ENCODE results near the gene WDSUB1. TPM values are rescaled to one million over a fixed set of nuclear protein-coding genes. Genes with fewer than 3 reads are reported as not detected.

WDSUB1 gene
- total and polyA plus RNA-seq, 2 donors: 5.4 to 17.0 TPM

- Histone ChIP-seq H3K27ac (ENCODE audit: low read depth in 1 of 2, low read length in 1 of 2) (no peak overlapping the region), H3K4me1 (ENCODE audit: control insufficient read depth in 2 of 2, insufficient read depth in 2 of 2, low read length in 2 of 2) (no peaks in the 10 kb centered on the region), H3K36me3 (ENCODE audit: control insufficient read depth in 2 of 2, insufficient read depth in 2 of 2, low read length in 1 of 2) (peaks cover 22 to 25% of the 10 kb centered on the region in 2 donors)
Measured at GRCh38 chr2:159229476-159230144, 56.9 kb downstream of the WDSUB1 start.

GRCh38 chr2:159228081-159228581 lies 58.4 kb downstream of the WDSUB1 start:
- peaks cover 0 to 3% of the 10 kb centered on the region in 2 donors for H3K4me1 ChIP-seq (ENCODE audit: control insufficient read depth in 2 of 2, insufficient read depth in 2 of 2, low read length in 2 of 2)
- no peak overlapping the region for H3K27ac ChIP-seq (ENCODE audit: low read depth in 1 of 2, low read length in 1 of 2)
- 98% methylated on average over 14 of the region's 14 CpGs for WGBS
- H3K9me3 ChIP-seq (ENCODE audit: control insufficient read depth in 2 of 2, insufficient read depth in 1 of 2, low read length in 1 of 2): no peaks in the 10 kb centered on the region
- DNase-seq (ENCODE audit: low read depth in 6 of 9, low spot score in 9 of 9): no peak
- no peak overlapping the region for H3K4me3 ChIP-seq (ENCODE audit: low read length in 2 of 2)
- no peaks in the 10 kb centered on the region for H3K27me3 ChIP-seq (ENCODE audit: control insufficient read depth in 2 of 2, insufficient read depth in 1 of 2, low read length in 1 of 2)
- peaks cover 19 to 32% of the 10 kb centered on the region in 2 donors for H3K36me3 ChIP-seq (ENCODE audit: control insufficient read depth in 2 of 2, insufficient read depth in 2 of 2, low read length in 1 of 2)

More at GRCh38 chr2:159229476-159230144, 56.9 kb downstream of the WDSUB1 start:
- DNase-seq (ENCODE audit: low read depth in 6 of 9, low spot score in 9 of 9): no peak
- Histone ChIP-seq H3K27me3 (ENCODE audit: control insufficient read depth in 2 of 2, insufficient read depth in 1 of 2, low read length in 1 of 2) (no peaks in the 10 kb centered on the region), H3K9me3 (ENCODE audit: control insufficient read depth in 2 of 2, insufficient read depth in 1 of 2, low read length in 1 of 2) (no peaks in the 10 kb centered on the region), H3K4me3 (ENCODE audit: low read length in 2 of 2) (no peak overlapping the region)
- WGBS: 98% methylated on average over 15 of the region's 15 CpGs

- no peaks in the 10 kb centered on the region for H3K9me3 ChIP-seq (ENCODE audit: control insufficient read depth in 2 of 2, insufficient read depth in 1 of 2, low read length in 1 of 2)
- no peak overlapping the region for H3K4me3 ChIP-seq (ENCODE audit: low read length in 2 of 2)
- H3K4me1 ChIP-seq (ENCODE audit: control insufficient read depth in 2 of 2, insufficient read depth in 2 of 2, low read length in 2 of 2): peaks cover 0 to 3% of the 10 kb centered on the region in 2 donors
- no peaks in the 10 kb centered on the region for H3K27me3 ChIP-seq (ENCODE audit: control insufficient read depth in 2 of 2, insufficient read depth in 1 of 2, low read length in 1 of 2)
- DNase-seq (ENCODE audit: low read depth in 6 of 9, low spot score in 9 of 9): no peak
- H3K36me3 ChIP-seq (ENCODE audit: control insufficient read depth in 2 of 2, insufficient read depth in 2 of 2, low read length in 1 of 2): peaks cover 19 to 32% of the 10 kb centered on the region in 2 donors
- no peak overlapping the region for H3K27ac ChIP-seq (ENCODE audit: low read depth in 1 of 2, low read length in 1 of 2)
- WGBS: 61% methylated on average over 3 of the region's 3 CpGs
Measured at GRCh38 chr2:159227467-159227866, 59.0 kb downstream of the WDSUB1 start.

- no peak for DNase-seq (ENCODE audit: low read depth in 6 of 9, low spot score in 9 of 9)
- no peak overlapping the region for H3K4me3 ChIP-seq (ENCODE audit: low read length in 2 of 2)
- H3K27ac ChIP-seq (ENCODE audit: low read depth in 1 of 2, low read length in 1 of 2): no peak overlapping the region
- peaks cover 19 to 32% of the 10 kb centered on the region in 2 donors for H3K36me3 ChIP-seq (ENCODE audit: control insufficient read depth in 2 of 2, insufficient read depth in 2 of 2, low read length in 1 of 2)
- no peaks in the 10 kb centered on the region for H3K9me3 ChIP-seq (ENCODE audit: control insufficient read depth in 2 of 2, insufficient read depth in 1 of 2, low read length in 1 of 2)
- H3K4me1 ChIP-seq (ENCODE audit: control insufficient read depth in 2 of 2, insufficient read depth in 2 of 2, low read length in 2 of 2): peaks cover 0 to 3% of the 10 kb centered on the region in 2 donors
- no peaks in the 10 kb centered on the region for H3K27me3 ChIP-seq (ENCODE audit: control insufficient read depth in 2 of 2, insufficient read depth in 1 of 2, low read length in 1 of 2)
Measured at GRCh38 chr2:159226608-159227385, 59.7 kb downstream of the WDSUB1 start.

- Histone ChIP-seq H3K36me3 (ENCODE audit: control insufficient read depth in 2 of 2, insufficient read depth in 2 of 2, low read length in 1 of 2) (peaks cover 19 to 32% of the 10 kb centered on the region in 2 donors), H3K9me3 (ENCODE audit: control insufficient read depth in 2 of 2, insufficient read depth in 1 of 2, low read length in 1 of 2) (no peaks in the 10 kb centered on the region), H3K4me3 (ENCODE audit: low read length in 2 of 2) (no peak overlapping the region), H3K4me1 (ENCODE audit: control insufficient read depth in 2 of 2, insufficient read depth in 2 of 2, low read length in 2 of 2) (peaks cover 0 to 3% of the 10 kb centered on the region in 2 donors), H3K27me3 (ENCODE audit: control insufficient read depth in 2 of 2, insufficient read depth in 1 of 2, low read length in 1 of 2) (no peaks in the 10 kb centered on the region), H3K27ac (ENCODE audit: low read depth in 1 of 2, low read length in 1 of 2) (no peak overlapping the region)
- DNase-seq (ENCODE audit: low read depth in 6 of 9, low spot score in 9 of 9): no peak
- WGBS: 73% methylated on average over 5 of the region's 5 CpGs
Measured at GRCh38 chr2:159226059-159226461, 60.4 kb downstream of the WDSUB1 start.

- no peak overlapping the region for H3K27ac ChIP-seq (ENCODE audit: low read depth in 1 of 2, low read length in 1 of 2)
Measured at GRCh38 chr2:159225025-159226016, 61.2 kb downstream of the WDSUB1 start.

GRCh38 chr2:159224061-159224813 lies 62.3 kb downstream of the WDSUB1 start:
- no peak overlapping the region for H3K27ac ChIP-seq (ENCODE audit: low read depth in 1 of 2, low read length in 1 of 2)
- WGBS: 97% methylated on average over 17 of the region's 17 CpGs
- peaks cover 0 to 3% of the 10 kb centered on the region in 2 donors for H3K4me1 ChIP-seq (ENCODE audit: control insufficient read depth in 2 of 2, insufficient read depth in 2 of 2, low read length in 2 of 2)
- H3K4me3 ChIP-seq (ENCODE audit: low read length in 2 of 2): no peak overlapping the region
- H3K9me3 ChIP-seq (ENCODE audit: control insufficient read depth in 2 of 2, insufficient read depth in 1 of 2, low read length in 1 of 2): no peaks in the 10 kb centered on the region
- DNase-seq (ENCODE audit: low read depth in 6 of 9, low spot score in 9 of 9): no peak
- H3K27me3 ChIP-seq (ENCODE audit: control insufficient read depth in 2 of 2, insufficient read depth in 1 of 2, low read length in 1 of 2): no peaks in the 10 kb centered on the region
- H3K36me3 ChIP-seq (ENCODE audit: control insufficient read depth in 2 of 2, insufficient read depth in 2 of 2, low read length in 1 of 2): peaks cover 4 to 22% of the 10 kb centered on the region in 2 donors

More at GRCh38 chr2:159225025-159226016, 61.2 kb downstream of the WDSUB1 start:
- Histone ChIP-seq H3K9me3 (ENCODE audit: control insufficient read depth in 2 of 2, insufficient read depth in 1 of 2, low read length in 1 of 2) (no peaks in the 10 kb centered on the region), H3K4me1 (ENCODE audit: control insufficient read depth in 2 of 2, insufficient read depth in 2 of 2, low read length in 2 of 2) (peaks cover 0 to 3% of the 10 kb centered on the region in 2 donors), H3K36me3 (ENCODE audit: control insufficient read depth in 2 of 2, insufficient read depth in 2 of 2, low read length in 1 of 2) (peaks cover 14 to 29% of the 10 kb centered on the region in 2 donors), H3K27me3 (ENCODE audit: control insufficient read depth in 2 of 2, insufficient read depth in 1 of 2, low read length in 1 of 2) (no peaks in the 10 kb centered on the region), H3K4me3 (ENCODE audit: low read length in 2 of 2) (no peak overlapping the region)
- 97% methylated on average over 26 of the region's 26 CpGs for WGBS
- no peak for DNase-seq (ENCODE audit: low read depth in 6 of 9, low spot score in 9 of 9)

- H3K9me3 ChIP-seq (ENCODE audit: control insufficient read depth in 2 of 2, insufficient read depth in 1 of 2, low read length in 1 of 2): peaks cover 0 to 9% of the 10 kb centered on the region in 2 donors
- H3K27me3 ChIP-seq (ENCODE audit: control insufficient read depth in 2 of 2, insufficient read depth in 1 of 2, low read length in 1 of 2): no peaks in the 10 kb centered on the region
- no peak overlapping the region for H3K4me3 ChIP-seq (ENCODE audit: low read length in 2 of 2)
- no peak for DNase-seq (ENCODE audit: low read depth in 6 of 9, low spot score in 9 of 9)
- WGBS: 99% methylated on average over 8 of the region's 8 CpGs
- H3K4me1 ChIP-seq (ENCODE audit: control insufficient read depth in 2 of 2, insufficient read depth in 2 of 2, low read length in 2 of 2): peaks cover 0 to 3% of the 10 kb centered on the region in 2 donors
- H3K36me3 ChIP-seq (ENCODE audit: control insufficient read depth in 2 of 2, insufficient read depth in 2 of 2, low read length in 1 of 2): peaks cover 0 to 20% of the 10 kb centered on the region in 2 donors
- no peak overlapping the region for H3K27ac ChIP-seq (ENCODE audit: low read depth in 1 of 2, low read length in 1 of 2)
Measured at GRCh38 chr2:159219394-159219998, 67.0 kb downstream of the WDSUB1 start.

Measured in thymus (tissue), 11 donors.